Epithelial cell of proximal tubule (primary cell): Measurements from ENCODE around the gene IRS1. TPM values are rescaled to one million over a fixed set of nuclear protein-coding genes. Genes with fewer than 3 reads are reported as not detected.
"Not testable (repeated sequence)": the region's sequence is repeated elsewhere in the genome, so short reads cannot be mapped to it uniquely, and the experiment has no call there.

Experiments
- DNase-seq: peaks from one replicate; pipeline ENCODE4 v3.0.0-alpha.2; 2011; ENCODE audit warnings: low read depth
- H3K4me3 ChIP-seq: 2 replicates; pipeline ENCODE4 v1.5.1; 2011; ENCODE audit warnings: low read depth, mild to moderate bottlenecking, low read length
- CTCF ChIP-seq: conservative IDR thresholded peaks from 2 replicates; pipeline ENCODE4 v1.5.1; 2012; ENCODE audit warnings: low read depth, mild to moderate bottlenecking, low read length
- total RNA-seq: library from RNA; depleted of rRNA; stranded (reverse); fragments of >200 nt; gene quantifications from 2 replicates; pipeline ENCODE4 v1.2.3, GENCODE V29; 2015

IRS1 gene
- total RNA-seq = 13.0 and 25.8 TPM in 2 replicates

- TF ChIP-seq CTCF = peak; percentile 40
- DNase-seq = no peak
- peak within 1 kb of the TSS; percentile 62 for H3K4me3 ChIP-seq
Measured at GRCh38 chr2:226799211-226799975, at the start of gene IRS1. Gene IRS1, minus strand, starts transcription at chr2:226799820. Its CDS starts 1,082 bp downstream, at chr2:226798738.

GRCh38 chr2:226849349-226849748 is 49.7 kb upstream of the IRS1 start:
- DNase-seq = no peak
- H3K4me3 ChIP-seq = no peak overlapping the region
- no peak for TF ChIP-seq CTCF

- H3K4me3 ChIP-seq = no peak overlapping the region
- DNase-seq = no peak
- TF ChIP-seq CTCF = no peak
Measured at GRCh38 chr2:226847511-226847910, 47.9 kb upstream of the IRS1 start.

GRCh38 chr2:226847090-226847489 is 47.5 kb upstream of the IRS1 start:
- no peak overlapping the region for H3K4me3 ChIP-seq
- DNase-seq = no peak
- no peak for TF ChIP-seq CTCF

GRCh38 chr2:226845386-226846116 is 45.9 kb upstream of the IRS1 start:
- no peak overlapping the region for H3K4me3 ChIP-seq
- no peak for TF ChIP-seq CTCF
- no peak for DNase-seq

GRCh38 chr2:226843001-226843400 is 43.4 kb upstream of the IRS1 start:
- not testable (repeated sequence) for H3K4me3 ChIP-seq, DNase-seq

- no peak for TF ChIP-seq CTCF
- no peak for DNase-seq
- no peak overlapping the region for H3K4me3 ChIP-seq
Measured at GRCh38 chr2:226839951-226840350, 40.3 kb upstream of the IRS1 start.
